GM19043 (cell line): ENCODE data around the gene TRIM51.
"Not testable (repeated sequence)": the region's sequence is repeated elsewhere in the genome, so short reads cannot be mapped to it uniquely, and the experiment has no call there.

Experiments
- ATAC-seq: cut with Tn5 transposase; IDR thresholded peaks from one replicate; pipeline ENCODE4 v1.9.1; 2021; ENCODE audit warnings: low read depth; ENCODE audit not compliant: unreplicated experiment

Gene TRIM51

GRCh38 chr11:55882997-55883396 is at the start of gene TRIM51:
Gene TRIM51 (plus strand): TSS chr11:55883297. CDS start chr11:55885429, 2,132 bp downstream.
- not testable (repeated sequence) for ATAC-seq

GRCh38 chr11:55838452-55838851 is 44.6 kb upstream of the TRIM51 start, which contains the start of gene OR5D16:
Gene OR5D16 (plus strand): TSS chr11:55838752. CDS start chr11:55838752, 0 bp downstream.
- no peak for ATAC-seq

- no peak for ATAC-seq
Observed at GRCh38 chr11:55847453-55847852, 35.6 kb upstream of the TRIM51 start.

- ATAC-seq, result no peak
Observed at GRCh38 chr11:55849037-55849436, 34.1 kb upstream of the TRIM51 start.

- no peak for ATAC-seq
Observed at GRCh38 chr11:55852141-55852540, 31.0 kb upstream of the TRIM51 start.

- ATAC-seq, result no peak
Observed at GRCh38 chr11:55854704-55855103, 28.4 kb upstream of the TRIM51 start.

- not testable (repeated sequence) for ATAC-seq
Observed at GRCh38 chr11:55867354-55867753, 15.7 kb upstream of the TRIM51 start.

GRCh38 chr11:55872731-55873130 is 10.4 kb upstream of the TRIM51 start:
- not testable (repeated sequence) for ATAC-seq

- ATAC-seq, result not testable (repeated sequence)
Observed at GRCh38 chr11:55873146-55873545, 10.0 kb upstream of the TRIM51 start.

GRCh38 chr11:55884995-55885394 is 1.9 kb downstream of the TRIM51 start:
- ATAC-seq, result not testable (repeated sequence)

- ATAC-seq, result not testable (repeated sequence)
Observed at GRCh38 chr11:55885481-55885880, 2.4 kb downstream of the TRIM51 start.

- no peak for ATAC-seq
Observed at GRCh38 chr11:55895216-55895615, 12.1 kb downstream of the TRIM51 start.

GRCh38 chr11:55902308-55902707 is 19.2 kb downstream of the TRIM51 start:
- no peak for ATAC-seq

- no peak for ATAC-seq
Observed at GRCh38 chr11:55914482-55914881, 31.4 kb downstream of the TRIM51 start, which contains the start of gene OR5W2. Gene OR5W2 (minus strand): TSS chr11:55914582. CDS start chr11:55914582, 0 bp downstream.

- no peak for ATAC-seq
Observed at GRCh38 chr11:55920537-55920936, 37.4 kb downstream of the TRIM51 start.

- no peak for ATAC-seq
Observed at GRCh38 chr11:55936300-55936699, 53.2 kb downstream of the TRIM51 start, which contains the start of gene OR5I1. Gene OR5I1 (minus strand): TSS chr11:55936400. CDS start chr11:55936400, 0 bp downstream.
